Right lobe of liver (tissue), 4 donors: ENCODE measurements around the gene SERTAD3.
"Not testable (repeated sequence)": the region's sequence is repeated elsewhere in the genome, so short reads cannot be mapped to it uniquely, and the experiment has no call there.

Experiments
- CTCF ChIP-seq, 4 donors: fragments of 200-600 bp in 3 of 4; fragments of 450-650 bp in 1 of 4; IDR thresholded peaks; one replicate each; pipeline versions ENCODE4 v1.5.1 to v1.8.0; 2016 to 2022; ENCODE audit warnings: antibody characterized with exemption in 4 of 4, mild to moderate bottlenecking in 2 of 4
- POLR2A ChIP-seq: fragments of 450-650 bp; IDR thresholded peaks from one replicate; pipeline ENCODE4 v1.6.1; 2017; ENCODE audit warnings: antibody characterized with exemption, mild to moderate bottlenecking
- donor health status: DM: no; HTN: no; CAD: no.
- donor health status: DM: no; HTN: no; CAD: no.
- donor health status: DM: no; HTN: yes; CAD: no.

DNA sequence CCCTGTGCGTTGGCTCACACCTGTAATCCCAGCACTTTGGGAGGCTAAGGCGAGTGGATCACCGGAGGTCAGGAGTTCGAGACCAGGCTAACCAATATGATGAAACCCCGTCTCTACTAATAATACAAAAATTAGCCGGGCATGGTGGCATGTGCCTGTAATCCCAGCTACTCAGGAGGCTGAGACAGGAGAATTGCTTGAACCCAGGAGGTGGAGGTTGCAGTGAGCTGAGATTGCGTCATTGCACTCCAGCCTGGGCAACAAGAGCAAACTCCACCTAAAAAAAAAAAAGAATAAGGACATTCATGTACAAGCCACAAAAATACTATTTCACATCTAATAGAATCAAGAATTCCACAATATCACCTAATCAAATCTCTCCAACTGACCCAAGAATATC lies 15.9 kb downstream of the SERTAD3 start:
- TF ChIP-seq CTCF (IDR thresholded peaks at IDR 0.05); POLR2A: not testable (repeated sequence)
